ENCODE measurements around the gene TK1.
"Not testable (repeated sequence)": the region's sequence is repeated elsewhere in the genome, so short reads cannot be mapped to it uniquely, and the experiment has no call there.

TK1 gene

GRCh38 chr17:78175643-78175981 is 11.2 kb downstream of the TK1 start:
- no peak for DNase-seq

DNA sequence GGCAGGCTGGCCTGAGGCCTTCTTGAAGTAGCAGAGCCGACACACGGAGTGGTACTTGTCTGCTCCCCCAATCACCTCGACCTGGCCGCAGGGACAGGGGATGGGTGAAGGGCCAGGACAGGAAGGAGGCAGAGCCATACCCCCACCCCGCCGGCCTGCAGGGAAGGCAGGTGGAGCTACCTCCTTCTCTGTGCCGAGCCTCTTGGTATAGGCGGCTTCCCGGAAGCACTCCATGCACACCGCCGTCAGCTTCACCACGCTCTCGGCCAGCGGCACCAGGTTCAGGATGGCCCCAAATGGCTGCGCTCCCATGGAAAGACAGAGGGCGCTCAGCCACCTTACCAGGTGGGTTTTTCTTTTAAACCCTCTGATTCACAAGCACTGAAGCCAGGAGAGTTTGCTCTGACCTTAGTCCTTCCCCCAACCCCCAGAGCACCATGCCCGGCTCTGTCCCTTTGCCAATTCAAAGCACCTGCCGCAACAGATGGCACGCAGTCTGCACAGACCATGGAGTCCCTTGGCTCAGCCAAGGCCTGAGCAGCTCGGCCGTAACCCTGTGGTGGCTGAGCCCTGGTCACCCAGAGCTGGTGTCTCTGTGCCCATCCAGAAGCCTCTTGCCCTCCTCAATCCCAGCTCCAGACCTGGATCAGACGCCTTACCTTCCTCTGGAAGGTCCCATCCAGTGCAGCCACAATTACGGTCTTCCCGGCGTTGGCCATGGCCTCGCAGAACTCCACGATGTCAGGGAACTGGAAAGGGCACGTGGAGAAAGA is 11.8 kb downstream of the TK1 start:
- no peak for DNase-seq

- DNase-seq = no peak
These were observed 12.4 kb downstream of the TK1 start for GRCh38 chr17:78174346-78174869.

DNA sequence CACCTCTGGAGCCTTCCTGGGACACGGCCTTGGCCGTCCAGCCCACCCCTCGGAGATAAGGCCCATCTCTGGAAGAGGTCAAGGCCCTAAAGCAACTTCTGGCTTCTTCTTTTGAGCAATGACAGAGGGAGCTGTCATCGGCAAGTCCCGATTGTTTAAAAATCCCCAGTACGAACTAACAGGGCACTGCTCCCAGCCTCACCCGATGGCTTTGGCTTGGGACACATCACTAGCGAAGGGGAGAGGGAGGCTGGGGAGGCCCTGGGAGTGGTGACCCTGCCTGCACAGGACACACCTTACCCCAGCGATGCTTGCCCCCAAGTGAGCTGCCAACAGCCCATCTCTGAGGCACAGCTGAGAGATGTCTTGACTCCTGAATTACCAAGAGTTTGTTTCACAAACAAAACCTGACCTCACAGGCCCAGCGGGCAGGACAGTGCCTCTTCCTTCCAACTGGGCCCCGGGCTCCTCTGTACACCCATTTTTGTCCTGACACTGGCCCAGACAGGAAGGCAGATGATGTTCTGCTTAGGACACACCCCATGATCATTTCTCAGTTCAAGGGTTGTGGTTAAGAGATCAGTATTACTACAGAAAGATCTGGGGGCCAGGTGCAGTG is 13.6 kb downstream of the TK1 start:
- no peak for DNase-seq

DNA sequence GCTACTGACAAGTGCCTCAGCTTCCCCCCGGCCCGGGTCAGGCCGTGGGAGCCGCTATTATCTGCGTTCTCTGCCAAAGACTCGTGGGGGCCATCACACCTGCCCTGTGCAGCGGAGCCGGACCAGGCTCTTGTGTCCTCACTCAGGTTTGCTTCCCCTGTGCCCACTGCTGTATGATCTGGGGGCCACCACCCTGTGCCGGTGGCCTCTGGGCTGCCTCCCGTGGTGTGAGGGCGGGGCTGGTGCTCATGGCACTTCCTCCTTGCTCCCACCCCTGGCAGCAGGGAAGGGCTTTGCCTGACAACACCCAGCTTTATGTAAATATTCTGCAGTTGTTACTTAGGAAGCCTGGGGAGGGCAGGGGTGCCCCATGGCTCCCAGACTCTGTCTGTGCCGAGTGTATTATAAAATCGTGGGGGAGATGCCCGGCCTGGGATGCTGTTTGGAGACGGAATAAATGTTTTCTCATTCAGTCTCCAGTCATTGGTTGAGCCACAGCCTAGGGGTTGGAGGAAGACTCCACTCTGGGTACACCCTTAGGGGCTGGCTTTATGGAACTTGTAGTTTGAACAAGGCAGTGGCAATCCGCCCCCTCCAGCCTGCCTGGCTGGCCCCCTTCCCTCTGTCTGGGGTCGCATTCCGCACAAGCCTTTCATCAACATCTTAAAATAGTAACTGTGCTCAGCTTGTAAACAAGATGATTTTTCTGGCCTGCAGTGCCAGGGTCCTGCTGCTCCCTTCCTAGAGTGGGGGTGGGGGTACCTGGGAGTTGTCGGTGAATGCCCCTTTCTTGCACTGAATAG is 14.4 kb downstream of the TK1 start:
- no peak for DNase-seq

DNA sequence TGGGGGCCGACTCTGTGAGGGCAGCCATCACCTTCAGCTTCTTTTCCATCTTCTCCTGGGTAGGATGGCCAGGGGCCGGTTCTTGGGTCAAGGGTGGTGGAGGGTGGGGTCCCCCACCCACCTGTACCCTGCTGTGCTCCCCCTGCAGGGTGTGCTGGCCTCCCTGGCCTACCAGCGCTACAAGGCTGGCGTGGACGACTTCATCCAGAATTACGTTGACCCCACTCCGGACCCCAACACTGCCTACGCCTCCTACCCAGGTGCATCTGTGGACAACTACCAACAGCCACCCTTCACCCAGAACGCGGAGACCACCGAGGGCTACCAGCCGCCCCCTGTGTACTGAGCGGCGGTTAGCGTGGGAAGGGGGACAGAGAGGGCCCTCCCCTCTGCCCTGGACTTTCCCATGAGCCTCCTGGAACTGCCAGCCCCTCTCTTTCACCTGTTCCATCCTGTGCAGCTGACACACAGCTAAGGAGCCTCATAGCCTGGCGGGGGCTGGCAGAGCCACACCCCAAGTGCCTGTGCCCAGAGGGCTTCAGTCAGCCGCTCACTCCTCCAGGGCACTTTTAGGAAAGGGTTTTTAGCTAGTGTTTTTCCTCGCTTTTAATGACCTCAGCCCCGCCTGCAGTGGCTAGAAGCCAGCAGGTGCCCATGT is 15.1 kb downstream of the TK1 start:
- not testable (repeated sequence) for DNase-seq

- no peak for DNase-seq
These were observed 15.9 kb downstream of the TK1 start for GRCh38 chr17:78170692-78171590.

- peak; percentile 86 for DNase-seq
These were observed 17.7 kb downstream of the TK1 start for GRCh38 chr17:78168903-78169793.

DNA sequence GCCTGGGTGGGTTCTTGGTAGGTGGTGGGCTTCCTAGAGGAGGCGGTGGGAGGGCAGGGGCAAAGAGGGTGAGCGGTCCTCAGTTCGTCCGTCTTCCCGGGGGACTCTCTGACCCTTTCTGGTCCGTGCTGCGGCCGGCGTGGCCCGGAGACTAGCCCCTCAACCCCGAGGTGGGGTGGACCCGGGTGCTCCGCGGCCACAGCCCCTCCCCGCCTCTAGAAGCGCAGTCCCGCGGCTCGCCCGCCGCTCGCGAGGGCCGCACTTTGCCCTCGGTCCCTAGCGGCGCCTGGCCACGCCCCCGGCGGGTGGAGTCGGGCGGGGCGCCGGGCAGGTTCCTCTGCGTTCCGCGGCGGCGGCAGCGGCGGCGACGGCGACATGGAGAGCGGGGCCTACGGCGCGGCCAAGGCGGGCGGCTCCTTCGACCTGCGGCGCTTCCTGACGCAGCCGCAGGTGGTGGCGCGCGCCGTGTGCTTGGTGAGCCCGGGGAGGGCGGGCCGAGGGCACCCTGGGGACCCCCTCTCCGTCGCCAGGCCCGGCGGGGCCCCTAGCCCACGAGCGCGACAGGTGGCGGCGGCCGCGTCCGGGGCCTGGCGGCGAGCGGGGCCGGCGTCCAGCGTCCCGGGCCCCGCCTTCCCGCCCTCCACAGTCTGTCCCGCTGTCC is 18.5 kb downstream of the TK1 start, which contains the start of gene SYNGR2:
Gene SYNGR2 (plus strand): TSS at position 340 of the 661 bp plus-strand sequence. CDS start 36 bp downstream, at position 376.
- DNase-seq = peak; percentile 95

DNA sequence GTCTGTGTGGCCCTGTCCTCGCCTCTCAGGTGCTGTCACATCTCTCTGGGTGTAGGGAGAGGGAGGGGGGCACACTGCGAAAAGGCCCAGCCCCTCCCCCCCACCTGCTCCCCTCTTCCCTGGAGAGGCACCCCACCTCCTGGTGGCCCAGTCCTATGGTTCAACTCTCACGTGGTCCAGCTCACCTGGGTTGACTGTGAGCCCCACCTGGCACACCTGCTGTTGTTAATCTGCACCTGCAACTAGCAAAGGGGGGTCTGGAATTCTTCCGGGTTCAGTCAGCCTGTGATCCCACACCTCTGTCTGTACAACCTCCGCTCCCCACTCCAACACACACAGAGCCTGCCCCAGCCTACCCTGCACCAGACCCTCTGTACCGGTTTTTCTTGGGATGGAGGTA is 20.4 kb downstream of the TK1 start:
- DNase-seq = no peak

DNA sequence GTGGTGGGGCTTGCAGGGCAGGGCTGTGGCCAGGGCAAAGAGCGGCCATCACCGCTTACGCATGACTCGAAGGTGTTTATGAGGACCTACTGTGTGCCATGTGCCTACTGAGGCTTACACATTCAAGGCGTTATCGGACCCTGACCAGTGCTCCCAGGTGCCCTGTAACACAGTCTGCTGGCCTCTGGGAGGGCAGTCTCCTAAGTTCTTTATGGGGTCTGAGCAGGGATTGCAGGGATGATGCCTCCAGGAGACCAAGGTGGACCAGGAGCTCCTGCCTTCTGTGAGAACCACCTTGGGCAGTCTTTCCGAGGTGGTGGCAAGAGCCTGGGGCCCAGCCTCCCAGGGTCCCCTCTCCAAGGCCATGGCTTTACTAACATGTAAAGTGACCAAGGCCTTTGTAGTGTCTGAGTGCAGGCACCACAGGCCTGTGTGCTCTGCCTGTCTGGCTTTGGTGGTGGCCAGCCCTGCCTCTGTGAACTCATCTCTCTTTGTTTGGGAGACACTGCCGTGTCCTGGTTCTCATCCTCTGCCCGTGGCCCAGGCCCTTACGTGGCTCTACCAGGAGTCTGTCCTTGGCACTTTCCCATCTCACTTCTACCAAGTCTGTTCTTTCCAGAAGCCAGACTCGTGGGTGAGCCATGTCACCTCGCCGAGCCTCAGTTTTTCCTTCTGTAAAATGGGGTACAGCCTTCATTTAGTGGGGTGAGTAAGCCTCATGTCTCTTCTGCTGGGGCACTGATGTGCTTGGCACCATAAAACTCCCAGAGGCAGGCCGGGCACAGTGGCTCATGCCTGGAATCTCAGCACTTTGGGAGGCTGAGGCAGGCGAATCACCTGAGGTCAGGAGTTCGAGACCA is 21.9 kb downstream of the TK1 start:
- no peak for DNase-seq

GRCh38 chr17:78163881-78164747 is 22.7 kb downstream of the TK1 start:
- DNase-seq = no peak

- DNase-seq = no peak
These were observed 27.2 kb downstream of the TK1 start for GRCh38 chr17:78159575-78160158.

GRCh38 chr17:78154903-78155811 is 31.7 kb downstream of the TK1 start:
- DNase-seq = no peak

GRCh38 chr17:78151514-78152008 is 35.3 kb downstream of the TK1 start:
- no peak for DNase-seq

DNA sequence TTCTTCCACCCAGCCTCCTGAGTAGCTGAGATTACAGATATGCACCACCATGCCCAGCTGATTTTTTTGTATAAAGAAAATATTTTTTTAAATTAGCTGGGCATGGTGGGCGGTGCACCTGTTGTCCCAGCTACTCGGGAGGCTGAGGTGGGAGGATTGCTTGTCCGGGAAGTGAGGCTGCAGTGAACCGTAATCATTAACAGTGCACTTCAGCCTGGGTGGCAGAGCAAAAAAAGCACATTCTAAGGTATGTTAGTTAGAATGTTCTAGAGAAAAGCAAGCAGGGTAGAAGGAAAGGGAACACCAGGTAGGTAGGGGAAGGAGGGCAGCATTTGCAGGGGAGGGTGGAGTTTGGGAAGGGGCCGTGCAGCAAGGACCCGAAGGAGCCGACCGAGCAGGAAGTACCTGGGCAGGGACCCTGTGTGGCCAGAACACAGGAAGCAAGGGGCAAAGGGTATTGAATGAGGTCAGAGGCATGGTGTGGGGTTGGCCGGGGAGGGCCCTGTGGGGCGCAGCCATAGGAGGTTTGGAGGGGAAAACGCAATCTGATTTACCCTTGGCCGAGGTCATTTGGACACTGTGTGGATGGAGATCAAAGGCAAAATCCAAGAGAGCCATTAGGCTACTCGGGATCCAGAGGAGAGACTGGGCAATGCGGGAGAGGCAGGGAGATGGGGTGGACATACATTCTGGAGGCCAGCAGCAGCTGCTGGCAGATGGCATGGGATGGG is 38.4 kb downstream of the TK1 start:
- no peak for DNase-seq
